NCI-H1417 treated with DMSO at 0.1 percent for 48 hours (cell line): Measurements from ENCODE around the gene SERPINI1.

Experiments
- DNase-seq: peaks from one replicate; lab custom pipeline; 2025; lab: John Stamatoyannopoulos, UW

Gene SERPINI1

GRCh38 chr3:167851171-167851570 lies 115.7 kb downstream of the SERPINI1 start:
- DNase-seq, result no peak

- DNase-seq, result no peak
These were observed 116.2 kb downstream of the SERPINI1 start for GRCh38 chr3:167851749-167852148.

DNA sequence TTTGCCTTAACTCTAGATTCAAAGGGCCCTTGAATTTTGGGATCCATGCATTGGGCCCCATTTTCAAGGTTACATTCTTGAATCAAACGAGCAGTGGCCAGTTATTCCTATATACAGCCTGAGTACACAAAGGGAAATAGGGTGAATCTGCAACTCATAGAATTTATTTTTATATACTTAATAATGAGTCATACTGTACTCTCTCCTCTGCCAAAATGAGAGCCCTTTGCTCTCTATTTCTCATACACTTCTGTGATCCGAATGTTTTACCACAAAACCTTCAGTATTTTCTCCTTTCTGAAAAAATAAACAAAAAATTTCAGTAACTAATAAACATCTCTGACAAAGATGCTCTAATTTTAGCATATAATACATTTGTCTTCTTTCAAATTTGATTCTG lies 116.7 kb downstream of the SERPINI1 start:
- DNase-seq, result no peak

DNA sequence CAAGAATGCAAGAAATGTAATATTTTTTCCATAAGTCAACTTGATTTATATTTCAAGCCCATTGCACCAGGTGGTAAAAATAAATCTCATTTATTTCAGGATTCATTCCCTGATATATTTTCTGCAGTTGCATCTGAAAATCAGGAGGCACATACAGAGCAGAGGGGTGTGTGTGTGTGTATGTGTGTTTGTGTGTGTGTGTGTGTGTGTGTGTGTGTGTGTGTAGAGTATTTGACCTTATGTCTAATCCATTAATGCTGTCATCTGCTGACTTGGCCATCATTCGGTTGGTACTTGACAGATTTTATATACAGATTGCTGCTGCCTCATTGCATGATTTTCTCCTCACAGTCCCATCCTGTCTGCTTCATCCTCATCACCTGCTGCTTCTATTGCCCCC lies 118.5 kb downstream of the SERPINI1 start:
- DNase-seq, result no peak

GRCh38 chr3:167854846-167855245 lies 119.3 kb downstream of the SERPINI1 start:
- no peak for DNase-seq

- DNase-seq, result no peak
These were observed 119.8 kb downstream of the SERPINI1 start for GRCh38 chr3:167855306-167855705.

- no peak for DNase-seq
These were observed 123.3 kb downstream of the SERPINI1 start for GRCh38 chr3:167858865-167859264.

DNA sequence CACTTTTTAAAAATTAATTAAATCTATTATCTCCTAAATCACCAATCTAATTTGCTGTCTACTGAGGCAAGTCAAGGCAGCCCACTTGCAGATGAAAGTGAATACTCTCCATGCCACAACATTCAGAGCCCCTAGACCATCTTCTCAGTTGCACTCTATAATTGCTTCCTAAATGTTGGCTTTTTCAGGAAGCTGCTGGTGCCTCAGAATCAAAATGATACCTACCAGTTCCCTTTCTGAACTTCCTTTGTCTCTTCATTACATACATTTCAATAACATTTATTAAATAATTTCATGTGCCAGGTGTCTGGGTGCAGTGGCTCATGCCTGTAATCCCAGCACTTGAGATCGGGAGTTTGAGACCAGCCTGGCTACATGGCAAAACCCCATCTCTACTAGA lies 124.1 kb downstream of the SERPINI1 start:
- no peak for DNase-seq

DNA sequence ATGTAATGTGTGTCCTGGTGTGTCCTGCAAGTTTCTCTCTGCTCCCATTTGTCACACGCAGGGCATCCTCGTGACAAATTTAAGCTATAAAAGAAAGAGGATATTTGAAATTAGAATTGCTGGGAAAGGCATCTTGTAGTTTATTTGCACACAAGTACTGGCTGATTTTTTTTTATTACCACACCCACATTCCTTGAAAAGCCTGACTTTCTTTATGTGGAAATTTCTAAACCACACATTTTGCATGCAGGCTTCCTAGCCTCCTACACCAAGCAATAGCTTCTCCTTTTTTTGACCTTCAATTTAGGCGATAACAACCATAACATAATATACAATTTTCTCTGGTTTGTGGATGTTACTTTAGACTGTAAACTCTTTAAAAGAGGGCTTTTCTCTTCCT lies 126.1 kb downstream of the SERPINI1 start:
- DNase-seq, result no peak

DNA sequence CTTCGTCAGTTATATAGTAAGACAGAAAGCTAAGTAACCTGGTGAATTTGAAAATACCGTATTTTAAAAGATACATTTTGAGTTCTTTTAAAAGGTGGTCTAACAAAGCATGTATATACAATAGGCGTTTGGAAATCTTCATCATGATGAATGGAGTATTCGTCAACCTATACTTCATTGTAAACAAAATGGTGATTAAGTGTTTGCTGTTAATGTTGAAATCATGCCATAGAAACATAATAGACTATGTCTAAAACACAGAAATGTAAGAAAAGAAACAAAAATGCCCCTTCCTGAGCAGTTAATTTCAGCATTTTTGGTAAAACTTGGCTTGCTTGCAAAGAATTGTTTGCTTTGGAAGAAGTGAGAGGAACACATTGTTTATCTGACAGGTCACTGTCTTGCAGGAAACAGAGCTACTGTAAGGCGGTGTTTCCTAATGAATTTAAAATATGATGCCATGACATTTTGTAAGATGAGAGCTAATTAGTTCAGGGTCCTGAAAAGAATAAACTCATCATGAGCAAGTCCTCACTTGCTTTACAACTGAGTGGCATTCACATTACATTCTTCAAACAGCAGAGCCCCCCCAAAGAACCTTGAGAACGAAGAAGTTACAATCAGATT lies 126.7 kb downstream of the SERPINI1 start:
- DNase-seq, result no peak

DNA sequence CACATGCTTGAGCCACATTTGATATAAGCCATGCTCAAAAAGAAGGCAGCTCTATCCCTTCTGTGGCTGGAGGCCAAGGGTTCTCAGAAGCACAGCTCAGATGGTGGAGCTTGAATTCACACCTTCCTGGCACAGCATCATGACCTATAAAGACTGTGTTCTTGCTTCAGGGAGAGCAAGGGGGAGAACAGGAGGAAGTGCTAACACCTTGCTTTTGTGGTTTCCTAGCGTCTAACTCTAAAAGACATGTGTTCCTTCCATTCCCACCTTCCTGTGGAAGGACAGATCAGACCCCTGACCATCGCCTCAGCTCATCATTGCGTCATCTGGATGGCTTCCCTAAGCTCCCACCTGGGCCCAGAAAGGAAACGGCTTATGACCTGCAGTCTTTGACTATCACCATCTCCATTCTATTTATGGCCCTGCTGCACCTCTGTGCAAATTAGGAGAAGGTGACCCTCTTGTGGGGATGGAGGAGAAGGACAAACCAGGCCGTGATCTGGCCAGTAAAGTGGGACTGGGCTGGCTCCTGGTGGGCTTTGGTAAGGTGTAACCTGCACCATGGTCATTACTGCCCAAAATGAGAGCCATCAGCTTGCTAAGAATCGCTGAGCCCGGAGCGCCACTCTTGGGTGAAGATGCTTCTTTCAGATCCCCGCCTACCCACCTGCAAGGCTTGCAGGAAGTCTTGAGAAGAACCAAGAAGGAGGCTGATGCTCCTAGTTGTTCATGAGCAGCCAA lies 128.5 kb downstream of the SERPINI1 start:
- DNase-seq, result no peak

DNA sequence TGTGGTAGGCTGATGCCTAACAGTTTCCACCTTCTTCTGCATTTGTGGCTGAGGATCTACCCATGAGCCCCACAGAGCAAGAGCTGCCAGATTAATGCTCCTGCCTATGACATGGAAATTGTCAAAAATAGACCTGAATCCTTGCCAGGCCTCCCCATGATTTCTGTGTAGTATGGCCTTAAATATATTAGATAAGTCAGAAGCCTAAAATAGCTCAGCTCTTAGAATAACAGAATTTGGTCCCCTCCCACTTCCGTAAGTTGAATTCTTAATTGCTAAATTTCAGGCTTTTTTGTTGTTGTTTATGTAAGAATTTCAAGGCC lies 129.0 kb downstream of the SERPINI1 start:
- DNase-seq, result no peak

- DNase-seq, result no peak
These were observed 130.8 kb downstream of the SERPINI1 start for GRCh38 chr3:167866331-167866730.

DNA sequence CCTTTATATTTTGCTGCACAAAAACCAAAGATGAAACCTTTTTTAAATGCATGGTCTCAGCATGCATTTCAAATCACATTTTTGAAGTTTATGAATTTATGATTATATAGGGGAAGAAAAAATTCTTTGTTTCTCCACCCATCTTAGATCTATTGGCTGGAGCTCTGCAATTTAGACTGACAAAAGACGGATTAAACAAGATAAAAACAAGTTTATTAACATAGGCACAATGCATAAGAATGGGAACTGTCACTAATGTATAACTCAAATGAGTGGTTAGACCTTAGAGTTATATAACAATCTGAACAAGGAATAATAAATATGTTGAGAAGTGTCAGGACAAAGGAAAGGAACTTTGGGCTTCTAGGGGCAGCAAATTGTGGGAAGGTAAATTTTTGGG lies 132.5 kb downstream of the SERPINI1 start:
- DNase-seq, result no peak

DNA sequence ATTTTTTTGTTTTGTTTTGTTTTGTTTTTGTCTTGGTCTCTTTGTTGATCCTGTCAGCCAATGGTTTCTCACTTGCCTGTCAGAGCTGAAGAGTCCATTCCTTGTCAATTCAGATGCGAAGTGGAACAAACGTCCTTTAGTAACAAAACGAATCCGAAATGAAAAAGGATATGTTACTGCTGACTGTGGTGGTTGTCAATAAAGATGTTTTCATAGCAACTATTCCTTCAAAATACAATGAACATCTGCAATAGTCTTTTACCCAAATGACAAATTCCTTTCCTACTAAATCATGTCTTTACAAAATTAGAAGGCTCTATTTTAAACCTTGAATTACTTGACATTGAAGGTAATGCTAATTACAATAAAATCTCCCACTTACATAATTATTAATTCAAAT lies 134.7 kb downstream of the SERPINI1 start:
- no peak for DNase-seq

DNA sequence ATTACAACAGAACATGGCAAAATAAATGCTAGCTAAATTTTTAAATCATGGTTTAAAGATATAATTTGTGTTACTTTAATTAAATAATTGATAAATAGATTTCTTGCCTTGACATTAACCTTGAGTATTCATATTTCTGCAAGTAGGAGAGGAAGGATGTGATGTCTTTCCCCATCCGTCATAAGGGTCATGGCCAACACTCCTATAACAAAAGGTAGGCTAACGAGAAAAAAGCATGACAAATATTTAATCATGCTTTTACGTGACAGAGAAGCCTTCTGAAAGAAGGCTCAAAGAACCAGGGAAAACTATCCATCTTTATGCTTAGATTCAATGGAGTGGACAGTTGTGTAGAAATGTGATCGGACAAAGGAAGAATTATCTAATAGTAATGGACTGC lies 135.2 kb downstream of the SERPINI1 start:
- no peak for DNase-seq

DNA sequence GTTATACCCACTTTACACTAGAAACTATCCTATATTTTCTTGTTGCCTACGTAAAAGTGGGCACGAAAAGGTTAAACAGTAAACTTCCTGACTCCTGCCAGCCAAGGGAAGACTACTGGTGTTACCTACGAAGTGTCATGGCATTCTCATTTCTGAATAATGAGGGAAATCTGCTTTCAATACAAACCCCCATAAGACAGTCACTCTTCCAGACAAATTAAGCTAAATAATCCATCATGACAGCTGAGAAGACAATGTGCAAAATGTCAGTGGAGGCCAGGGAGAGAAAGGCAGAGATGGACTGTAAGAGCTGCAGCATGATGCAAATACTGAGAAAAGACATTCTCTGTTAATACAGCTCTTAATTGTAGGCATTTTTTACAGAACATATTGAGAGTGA lies 136.5 kb downstream of the SERPINI1 start:
- no peak for DNase-seq

- no peak for DNase-seq
These were observed 137.4 kb downstream of the SERPINI1 start for GRCh38 chr3:167872941-167873340.

- no peak for DNase-seq
These were observed 139.3 kb downstream of the SERPINI1 start for GRCh38 chr3:167874671-167875372.
